K562 (cell line): ENCODE data around the gene PICK1. TPM values are rescaled to one million over a fixed set of nuclear protein-coding genes. Genes with fewer than 3 reads are reported as not detected.

Source experiments
- ATF1 ChIP-seq, 2 experiments: fragments of 450-650 bp in 1 of 2; IDR thresholded peaks; 2 replicates each; pipeline ENCODE4 v1.6.1; 2016; ENCODE audit warnings: missing compliant biosample characterization in 1 of 2, missing genetic modification characterization in 1 of 2
- CHCHD3 ChIP-seq: fragments of 250-450 bp; sonication (Bioruptor Pico); IDR thresholded peaks from 2 replicates; pipeline ENCODE4 v2.1.2; 2022; ENCODE audit warnings: mild to moderate bottlenecking
- DMBX1 ChIP-seq: fragments of 250-450 bp; sonication (Bioruptor Pico); IDR thresholded peaks from 2 replicates; pipeline ENCODE4 v1.8.0; 2022; ENCODE audit warnings: inconsistent platforms, mild to moderate bottlenecking, moderate library complexity, borderline replicate concordance
- EP400 ChIP-seq: fragments of 450-650 bp; IDR thresholded peaks from 2 replicates; pipeline ENCODE4 v1.6.1; 2017; ENCODE audit warnings: antibody characterized with exemption, mild to moderate bottlenecking, moderate library complexity
- ESRRA ChIP-seq: fragments of 450-650 bp; IDR thresholded peaks from 2 replicates; pipeline ENCODE4 v1.6.1; 2014; ENCODE audit warnings: low read depth, mild to moderate bottlenecking, moderate library complexity, borderline replicate concordance
- GABPB1 ChIP-seq: sonication (generic); formaldehyde crosslinking; IDR thresholded peaks from 2 replicates; pipeline ENCODE4 v1.8.0; 2022; ENCODE audit warnings: mild to moderate bottlenecking, missing genetic modification reagents
- HDAC8 ChIP-seq: fragments of 450-650 bp; IDR thresholded peaks from 2 replicates; pipeline ENCODE4 v1.6.1; 2016; ENCODE audit warnings: mild to moderate bottlenecking, missing genetic modification characterization, moderate library complexity, missing compliant biosample characterization
- IRF2 ChIP-seq: sonication (generic); formaldehyde crosslinking; IDR thresholded peaks from 2 replicates; pipeline ENCODE4 v1.8.1; 2022; ENCODE audit warnings: mild to moderate bottlenecking, missing genetic modification reagents
- L3MBTL2 ChIP-seq: fragments of 450-650 bp; IDR thresholded peaks from 2 replicates; pipeline ENCODE4 v1.6.1; 2016; ENCODE audit warnings: mild to moderate bottlenecking, moderate library complexity
- MAFF ChIP-seq: IDR thresholded peaks from 2 replicates; pipeline ENCODE4 v1.6.1; 2012; ENCODE audit warnings: low read length, improper control_type of control experiment
- MAZ ChIP-seq, 2 experiments: fragments of 450-650 bp in 1 of 2; sonication (generic) in 1 of 2; formaldehyde crosslinking; IDR thresholded peaks in 1 of 2; conservative IDR thresholded peaks in 1 of 2; 2 replicates each; pipeline versions ENCODE4 v1.4.0 to v1.5.0; 2020; ENCODE audit warnings: mild to moderate bottlenecking in 1 of 2, missing genetic modification reagents in 1 of 2
- MEIS2 ChIP-seq: fragments of 450-650 bp; IDR thresholded peaks from 2 replicates; pipeline ENCODE4 v1.6.1; 2014; ENCODE audit warnings: mild to moderate bottlenecking; ENCODE audit not compliant: partially characterized antibody
- NR4A1 ChIP-seq, 2 experiments: fragments of 250-450 bp in 1 of 2; fragments of 450-650 bp in 1 of 2; sonication (Bioruptor Pico) in 1 of 2; IDR thresholded peaks; 2 replicates each; pipeline versions ENCODE4 v1.4.0 to v1.6.1; 2016 to 2020; ENCODE audit warnings: mild to moderate bottlenecking in 2 of 2, missing compliant biosample characterization in 1 of 2, missing genetic modification characterization in 1 of 2, moderate library complexity in 1 of 2
- PHF20 ChIP-seq: fragments of 450-650 bp; IDR thresholded peaks from 2 replicates; pipeline ENCODE4 v1.6.1; 2018; ENCODE audit not compliant: partially characterized antibody
- PHF8 ChIP-seq: fragments of 200-600 bp; sonication (generic); IDR thresholded peaks from 2 replicates; pipeline ENCODE4 v1.6.1; 2012; ENCODE audit warnings: mixed run types, mild to moderate bottlenecking, inconsistent platforms, low read length, moderate library complexity, borderline replicate concordance
- RBM15 ChIP-seq: fragments of 200-400 bp; formaldehyde crosslinking; IDR thresholded peaks from 2 replicates; pipeline ENCODE4 v1.6.1; 2018; ENCODE audit warnings: mild to moderate bottlenecking, low read length, moderate library complexity; ENCODE audit not compliant: insufficient read depth
- SMARCA5 ChIP-seq: fragments of 450-650 bp; IDR thresholded peaks from 2 replicates; pipeline ENCODE4 v1.6.1; 2016
- SP2 ChIP-seq: IDR thresholded peaks from 2 replicates; pipeline ENCODE4 v1.6.1; 2011; ENCODE audit warnings: mild to moderate bottlenecking, low read depth, low read length, moderate library complexity; ENCODE audit not compliant: poor library complexity, severe bottlenecking; ENCODE audit errors: extremely low read depth
- TAF7 ChIP-seq: fragments of 450-650 bp; IDR thresholded peaks from 2 replicates; pipeline ENCODE4 v1.6.1; 2016; ENCODE audit warnings: missing genetic modification characterization, missing compliant biosample characterization
- TAF9B ChIP-seq: fragments of 450-650 bp; IDR thresholded peaks from 2 replicates; pipeline ENCODE4 v1.6.1; 2018; ENCODE audit warnings: mild to moderate bottlenecking; ENCODE audit not compliant: partially characterized antibody
- TBP ChIP-seq: optimal IDR thresholded peaks from 2 replicates; pipeline ENCODE3; 2011; ENCODE audit warnings: low read depth, low read length, improper control_type of control experiment
- ZFX ChIP-seq: sonication (generic); formaldehyde crosslinking; IDR thresholded peaks from 2 replicates; pipeline ENCODE4 v1.8.0; 2022; ENCODE audit warnings: mild to moderate bottlenecking, missing genetic modification reagents, moderate library complexity
- ZKSCAN1 ChIP-seq: fragments of 150-350 bp; IDR thresholded peaks from 2 replicates; pipeline ENCODE4 v1.6.1; 2016; ENCODE audit warnings: low read depth, low read length
- ZNF175 ChIP-seq: fragments of 200-800 bp; sonication (Bioruptor generic); IDR thresholded peaks from 2 replicates; pipeline ENCODE4 v1.6.1; 2016; ENCODE audit warnings: low read depth, mild to moderate bottlenecking, missing genetic modification characterization, missing compliant biosample characterization
- ZNF217 ChIP-seq: sonication (generic); formaldehyde crosslinking; IDR thresholded peaks from 2 replicates; pipeline ENCODE4 v1.8.0; 2022; ENCODE audit warnings: mild to moderate bottlenecking, missing genetic modification reagents
- polyA plus RNA-seq, 8 experiments: library from polyadenylated mRNA; depleted of rRNA in 4 of 8; stranded (reverse) in 5 of 8; unstranded in 3 of 8; fragments of >200 nt; fragmentation: Nextera tagmentation in 2 of 8; fragmentation: Illumina TruSeq in 1 of 8; extraction: Ambion mirVana in 2 of 8; extraction: Trizol in 1 of 8; gene quantifications; 2 replicates each; pipeline versions ENCODE4 v1.2.1 to v1.2.3, GENCODE V29; 2011 to 2014; ENCODE audit warnings: inconsistent platforms in 1 of 8, missing spikeins in 1 of 8
- total RNA-seq, 7 experiments: library from RNA; depleted of rRNA in 6 of 7; stranded (reverse); fragments of >200 nt in 6 of 7; fragmentation: Illumina TruSeq in 2 of 7; extraction: Trizol in 2 of 7; gene quantifications; 2 replicates each; pipeline versions ENCODE4 v1.2.1 to v1.2.3, GENCODE V29; 2011 to 2021; ENCODE audit warnings: low replicate concordance in 1 of 7
- TF ChIP-seq, protein P1 (sequence below): fragments of 450-650 bp; IDR thresholded peaks from 2 replicates; pipeline ENCODE4 v1.6.1; 2018; ENCODE audit not compliant: partially characterized antibody

The PICK1 gene
- total and polyA plus RNA-seq, 9 of the 15 experiments (the other 6 are each of a cell fraction or from before 2014, with no cell fraction given) = 0.06 to 11.0 (median 7.9) TPM; not detected in 1

DNA sequence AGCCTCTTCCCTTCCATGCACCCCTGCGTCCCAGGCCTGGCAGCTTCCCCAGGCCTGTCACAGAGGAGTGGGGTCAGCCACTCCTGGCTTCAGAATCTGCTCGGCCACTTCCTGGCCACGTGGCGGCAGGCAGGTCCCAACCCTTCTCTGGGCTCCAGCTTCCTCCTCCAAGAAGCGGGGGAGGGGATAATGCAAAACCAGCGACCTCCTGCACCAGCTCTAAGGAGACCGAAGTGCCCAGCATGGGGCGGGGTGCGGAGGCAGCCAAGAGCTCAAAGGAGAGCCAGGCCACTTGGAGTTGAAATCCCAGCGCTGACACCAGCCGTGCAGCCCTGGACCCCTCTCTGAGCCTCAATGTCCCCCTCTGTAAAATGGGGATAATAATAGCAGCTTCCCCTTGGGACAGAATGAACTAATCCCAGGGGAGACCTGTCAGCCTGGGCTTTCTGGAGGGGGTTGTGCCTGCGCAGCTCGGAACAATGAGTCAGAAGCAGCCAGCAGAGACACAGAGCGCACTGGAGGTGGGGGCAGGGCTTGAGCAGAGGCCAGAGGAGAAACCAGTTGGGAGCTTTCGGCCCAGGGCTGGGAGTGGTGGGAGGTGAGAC is 22.8 kb upstream of the PICK1 start (continued):
- TF ChIP-seq DMBX1 (CRISPR knock-in tag) = peak; percentile 24; the same call in 1 of the 2 replicates
- TF ChIP-seq MAZ (CRISPR knock-in tag; conservative IDR thresholded peaks at IDR 0.05 in 1 of 2, IDR thresholded peaks at IDR 0.05 in 1 of 2) = peak in 1 of 2 experiments; percentile 68; a peak in 2 of 4 replicates
- peak; percentile 72 for TF ChIP-seq ZFX (CRISPR knock-in tag)
- TF ChIP-seq ZNF217 (CRISPR knock-in tag) = no peak
- TF ChIP-seq TAF9B = no peak
- peak; percentile 38; the same call in 1 of the 2 replicates for TF ChIP-seq ZNF175 (CRISPR knock-in tag)
- 0 out of 2 replicates have a peak, but pooled peaks have one; percentile 55 for TF ChIP-seq HDAC8
- TF ChIP-seq ZKSCAN1 = no peak
- TF ChIP-seq, protein P1, sequence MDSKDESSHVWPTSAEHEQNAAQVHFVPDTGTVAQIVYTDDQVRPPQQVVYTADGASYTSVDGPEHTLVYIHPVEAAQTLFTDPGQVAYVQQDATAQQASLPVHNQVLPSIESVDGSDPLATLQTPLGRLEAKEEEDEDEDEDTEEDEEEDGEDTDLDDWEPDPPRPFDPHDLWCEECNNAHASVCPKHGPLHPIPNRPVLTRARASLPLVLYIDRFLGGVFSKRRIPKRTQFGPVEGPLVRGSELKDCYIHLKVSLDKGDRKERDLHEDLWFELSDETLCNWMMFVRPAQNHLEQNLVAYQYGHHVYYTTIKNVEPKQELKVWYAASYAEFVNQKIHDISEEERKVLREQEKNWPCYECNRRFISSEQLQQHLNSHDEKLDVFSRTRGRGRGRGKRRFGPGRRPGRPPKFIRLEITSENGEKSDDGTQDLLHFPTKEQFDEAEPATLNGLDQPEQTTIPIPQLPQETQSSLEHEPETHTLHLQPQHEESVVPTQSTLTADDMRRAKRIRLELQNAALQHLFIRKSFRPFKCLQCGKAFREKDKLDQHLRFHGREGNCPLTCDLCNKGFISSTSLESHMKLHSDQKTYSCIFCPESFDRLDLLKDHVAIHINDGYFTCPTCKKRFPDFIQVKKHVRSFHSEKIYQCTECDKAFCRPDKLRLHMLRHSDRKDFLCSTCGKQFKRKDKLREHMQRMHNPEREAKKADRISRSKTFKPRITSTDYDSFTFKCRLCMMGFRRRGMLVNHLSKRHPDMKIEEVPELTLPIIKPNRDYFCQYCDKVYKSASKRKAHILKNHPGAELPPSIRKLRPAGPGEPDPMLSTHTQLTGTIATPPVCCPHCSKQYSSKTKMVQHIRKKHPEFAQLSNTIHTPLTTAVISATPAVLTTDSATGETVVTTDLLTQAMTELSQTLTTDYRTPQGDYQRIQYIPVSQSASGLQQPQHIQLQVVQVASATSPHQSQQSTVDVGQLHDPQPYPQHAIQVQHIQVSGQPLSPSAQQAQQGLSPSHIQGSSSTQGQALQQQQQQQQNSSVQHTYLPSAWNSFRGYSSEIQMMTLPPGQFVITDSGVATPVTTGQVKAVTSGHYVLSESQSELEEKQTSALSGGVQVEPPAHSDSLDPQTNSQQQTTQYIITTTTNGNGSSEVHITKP = peak; percentile 95
- no peak for TF ChIP-seq NR4A1 (CRISPR knock-in tag; IDR thresholded peaks at IDR 0.05)
- TF ChIP-seq NR4A1 (tag; IDR thresholded peaks at IDR 0.05) = 0 out of 2 replicates have a peak, but pooled peaks have one; percentile 38
- no peak for TF ChIP-seq ATF1 (CRISPR knock-in tag; IDR thresholded peaks at IDR 0.05)
- TF ChIP-seq ATF1 (tag; IDR thresholded peaks at IDR 0.05) = peak; percentile 42
- TF ChIP-seq PHF20 = peak; percentile 41
- no peak for TF ChIP-seq TAF7 (tag)
- TF ChIP-seq RBM15 = no peak
- TF ChIP-seq IRF2 = no peak
- peak; percentile 87 for TF ChIP-seq L3MBTL2
- peak; percentile 95; the same call in 1 of the 2 replicates for TF ChIP-seq SMARCA5
- peak; percentile 22; the same call in 1 of the 2 replicates for TF ChIP-seq PHF8
- no peak for TF ChIP-seq SP2
- TF ChIP-seq ESRRA = 0 out of 2 replicates have a peak, but pooled peaks have one; percentile 34
- peak; percentile 55 for TF ChIP-seq MEIS2
- peak; percentile 85 for TF ChIP-seq EP400
- peak; percentile 36; the same call in 1 of the 2 replicates for TF ChIP-seq GABPB1 (CRISPR knock-in tag)
- no peak for TF ChIP-seq CHCHD3 (CRISPR knock-in tag)
- TF ChIP-seq MAFF = no peak
- peak; percentile 47 for TF ChIP-seq TBP
